Endometrium (tissue), 2 donors: Measurements from ENCODE around the gene CCDC102B.
A peak's percentile ranks its signal among the peaks of the same experiment; 100 is the strongest.
"Not testable (repeated sequence)": the region's sequence is repeated elsewhere in the genome, so short reads cannot be mapped to it uniquely, and the experiment has no call there.

Source experiments
- FAIRE-seq: peaks from 2 replicates; lab custom pipeline; 2012; peaks lifted over from hg19 to GRCh38; lab: Jason Lieb, UNC
- donor health status: control.
- donor health status: control.

CCDC102B gene

GRCh38 chr18:68979737-68980136 is 181.9 kb downstream of the CCDC102B start:
- no peak for FAIRE-seq

GRCh38 chr18:68983126-68983525 is 185.2 kb downstream of the CCDC102B start:
- no peak for FAIRE-seq

- FAIRE-seq, result no peak
Observed at GRCh38 chr18:68984342-68984741, 186.5 kb downstream of the CCDC102B start.

- FAIRE-seq, result no peak
Observed at GRCh38 chr18:68985172-68985820, 187.4 kb downstream of the CCDC102B start.

- no peak for FAIRE-seq
Observed at GRCh38 chr18:68991286-68991685, 193.4 kb downstream of the CCDC102B start.

- FAIRE-seq, result no peak
Observed at GRCh38 chr18:68992719-68993482, 195.0 kb downstream of the CCDC102B start.

- FAIRE-seq, result no peak
Observed at GRCh38 chr18:68995675-68996074, 197.8 kb downstream of the CCDC102B start.

- no peak for FAIRE-seq
Observed at GRCh38 chr18:68997845-68998244, 200.0 kb downstream of the CCDC102B start.

- no peak for FAIRE-seq
Observed at GRCh38 chr18:69000366-69000765, 202.5 kb downstream of the CCDC102B start.

GRCh38 chr18:69002233-69002632 is 204.4 kb downstream of the CCDC102B start:
- FAIRE-seq, result no peak

GRCh38 chr18:69006212-69006611 is 208.3 kb downstream of the CCDC102B start:
- FAIRE-seq, result not testable (repeated sequence)

GRCh38 chr18:69008538-69008937 is 210.7 kb downstream of the CCDC102B start:
- FAIRE-seq, result no peak

GRCh38 chr18:69021211-69021805 is 223.4 kb downstream of the CCDC102B start:
- no peak for FAIRE-seq

GRCh38 chr18:69022426-69022825 is 224.5 kb downstream of the CCDC102B start:
- no peak for FAIRE-seq

- FAIRE-seq, result no peak
Observed at GRCh38 chr18:69031571-69031970, 233.7 kb downstream of the CCDC102B start.

- FAIRE-seq, result no peak
Observed at GRCh38 chr18:69032009-69032408, 234.1 kb downstream of the CCDC102B start.

- FAIRE-seq, result no peak
Observed at GRCh38 chr18:69035756-69036155, 237.9 kb downstream of the CCDC102B start.

- FAIRE-seq, result no peak
Observed at GRCh38 chr18:69044215-69044614, 246.3 kb downstream of the CCDC102B start.

- FAIRE-seq, result no peak
Observed at GRCh38 chr18:69064063-69064462, 266.2 kb downstream of the CCDC102B start.

- FAIRE-seq, result peak; percentile 51
Observed at GRCh38 chr18:69067048-69067447, 269.2 kb downstream of the CCDC102B start.

- no peak for FAIRE-seq
Observed at GRCh38 chr18:69071680-69072079, 273.8 kb downstream of the CCDC102B start.

- no peak for FAIRE-seq
Observed at GRCh38 chr18:69081846-69082245, 284.0 kb downstream of the CCDC102B start.

GRCh38 chr18:69082499-69082898 is 284.6 kb downstream of the CCDC102B start:
- FAIRE-seq, result no peak
